SK-N-SH treated with all-trans-retinoic acid at 6 μM for 48 hours (cell line): ENCODE measurements around the gene PLPP7.

Experiments used
- ATAC-seq: fragments of 200-7000 bp; cut with Tn5 transposase; 3 replicates; pipeline ENCODE4 v1.9.1; 2020; ENCODE audit warnings: mild to moderate bottlenecking, moderate library complexity
- CREB5 ChIP-seq: fragments of 250-450 bp; sonication (Bioruptor Pico); IDR thresholded peaks from 2 replicates; pipeline ENCODE4 v1.5.1; 2020; ENCODE audit warnings: low read depth, mild to moderate bottlenecking, moderate library complexity
- CSDC2 ChIP-seq: fragments of 250-450 bp; sonication (Bioruptor Pico); IDR thresholded peaks from 2 replicates; pipeline ENCODE4 v1.5.0; 2020; ENCODE audit warnings: mild to moderate bottlenecking, moderate library complexity
- CSRNP3 ChIP-seq: fragments of 250-450 bp; sonication (Bioruptor Pico); IDR thresholded peaks from 2 replicates; pipeline ENCODE4 v1.5.1; 2021; ENCODE audit warnings: mild to moderate bottlenecking, moderate library complexity
- ESRRG ChIP-seq: fragments of 250-450 bp; sonication (Bioruptor Pico); IDR thresholded peaks from 2 replicates; pipeline ENCODE4 v1.6.1; 2021; ENCODE audit warnings: mild to moderate bottlenecking
- GLIS3 ChIP-seq: fragments of 250-450 bp; sonication (Bioruptor Pico); IDR thresholded peaks from 2 replicates; pipeline ENCODE4 v1.5.0; 2020; ENCODE audit warnings: mild to moderate bottlenecking, moderate library complexity
- ISL1 ChIP-seq: fragments of 250-450 bp; sonication (Bioruptor Pico); IDR thresholded peaks from 2 replicates; pipeline ENCODE4 v2.1.2; 2022; ENCODE audit warnings: mild to moderate bottlenecking, moderate library complexity
- POU6F1 ChIP-seq: fragments of 250-450 bp; sonication (Bioruptor Pico); IDR thresholded peaks from 2 replicates; pipeline ENCODE4 v1.8.0; 2021; ENCODE audit warnings: low read depth, mild to moderate bottlenecking, moderate library complexity, borderline replicate concordance
- RARB ChIP-seq: fragments of 250-450 bp; sonication (Bioruptor Pico); IDR thresholded peaks from 2 replicates; pipeline ENCODE4 v1.8.0; 2021; ENCODE audit warnings: mild to moderate bottlenecking, moderate library complexity
- SNAI2 ChIP-seq: fragments of 250-450 bp; sonication (Bioruptor Pico); IDR thresholded peaks from 2 replicates; pipeline ENCODE4 v1.5.0; 2020; ENCODE audit warnings: mild to moderate bottlenecking, moderate library complexity
- TOX ChIP-seq: fragments of 250-450 bp; sonication (Bioruptor Pico); IDR thresholded peaks from 2 replicates; pipeline ENCODE4 v1.8.0; 2021; ENCODE audit warnings: mild to moderate bottlenecking, moderate library complexity, borderline replicate concordance
- ZC3H10 ChIP-seq: fragments of 250-450 bp; sonication (Bioruptor Pico); IDR thresholded peaks from 2 replicates; pipeline ENCODE4 v1.5.1; 2021; ENCODE audit warnings: mild to moderate bottlenecking, moderate library complexity
- ZFP3 ChIP-seq: fragments of 250-450 bp; sonication (Bioruptor Pico); IDR thresholded peaks from 2 replicates; pipeline ENCODE4 v1.5.0; 2020; ENCODE audit warnings: mild to moderate bottlenecking, moderate library complexity
- ZFP30 ChIP-seq: fragments of 450-650 bp; formaldehyde crosslinking; IDR thresholded peaks from 2 replicates; pipeline ENCODE4 v1.5.0; 2022; ENCODE audit warnings: mild to moderate bottlenecking, moderate library complexity
- ZNF8 ChIP-seq: fragments of 450-650 bp; formaldehyde crosslinking; IDR thresholded peaks from 2 replicates; pipeline ENCODE4 v1.5.0; 2020; ENCODE audit warnings: mild to moderate bottlenecking, moderate library complexity
- TF ChIP-seq, protein P1 (sequence below): fragments of 250-450 bp; sonication (Bioruptor Pico); IDR thresholded peaks from 2 replicates; pipeline ENCODE4 v1.5.0; 2020; ENCODE audit warnings: mild to moderate bottlenecking, moderate library complexity
- TF ChIP-seq, protein P2 (sequence below): fragments of 250-450 bp; sonication (Bioruptor Pico); IDR thresholded peaks from 2 replicates; pipeline ENCODE4 v1.8.0; 2020; ENCODE audit warnings: mild to moderate bottlenecking, moderate library complexity, borderline replicate concordance

PLPP7 gene

GRCh38 chr9:131282688-131283422 is 6.7 kb upstream of the PLPP7 start (continued):
- TF ChIP-seq CREB5 (CRISPR knock-in tag), result no peak

DNA sequence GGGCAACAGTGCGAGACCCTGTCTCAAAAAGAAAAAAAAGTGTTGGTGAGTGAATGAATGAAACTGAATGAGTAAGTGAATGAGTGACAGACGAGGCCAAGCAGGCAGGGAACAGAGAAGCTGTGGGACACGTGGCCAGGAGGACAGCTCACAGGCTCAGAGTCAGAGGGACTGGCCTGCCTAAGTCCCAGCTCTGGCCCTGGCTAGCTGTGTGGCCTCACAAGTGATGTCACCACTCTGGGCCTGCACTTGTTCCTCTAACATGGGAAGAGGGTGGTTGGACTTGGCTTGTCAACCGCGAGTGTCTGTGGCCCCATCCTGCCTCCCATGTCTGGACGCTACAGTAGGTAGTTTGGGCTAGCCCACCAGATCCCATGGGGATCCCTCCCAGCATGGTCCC is 4.7 kb upstream of the PLPP7 start:
- no peak for ATAC-seq
- TF ChIP-seq RARB (CRISPR knock-in tag) (no peak), CREB5 (CRISPR knock-in tag) (no peak), ZFP30 (no peak)
- TF ChIP-seq, all 23 proteins: peak for 0

GRCh38 chr9:131287359-131287758 is 2.2 kb upstream of the PLPP7 start:
- TF ChIP-seq ZFP30 (no peak), POU6F1 (no peak), TOX (CRISPR knock-in tag) (no peak), GLIS3 (CRISPR knock-in tag) (no peak), CSRNP3 (CRISPR knock-in tag) (no peak), CSDC2 (CRISPR knock-in tag) (no peak), ISL1 (CRISPR knock-in tag) (no peak), SNAI2 (CRISPR knock-in tag) (no peak)
- TF ChIP-seq, all 23 proteins: peak for 0
- ATAC-seq, result no peak

DNA sequence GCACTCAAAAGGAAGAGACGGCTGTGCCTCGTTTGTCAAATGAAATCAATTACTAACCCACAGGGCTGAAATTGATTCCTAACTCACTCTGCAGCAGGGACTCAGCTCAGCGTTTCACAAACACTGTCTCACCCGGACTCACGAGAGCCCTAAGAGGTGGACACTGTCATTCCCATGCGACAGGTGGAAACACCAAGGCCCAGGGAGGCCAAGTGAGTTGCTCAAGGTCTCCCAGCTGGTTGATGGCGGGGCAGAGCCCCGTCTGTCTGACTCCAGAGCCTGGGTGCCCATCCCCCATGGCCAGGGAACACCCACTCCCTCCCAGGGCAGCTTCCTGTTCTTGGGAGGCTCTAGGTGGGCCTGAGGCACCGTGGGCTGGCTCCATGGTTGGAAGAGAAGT is 1.3 kb upstream of the PLPP7 start:
- no peak for ATAC-seq
- TF ChIP-seq ZFP3 (CRISPR knock-in tag) (no peak), CSDC2 (CRISPR knock-in tag) (no peak), CREB5 (CRISPR knock-in tag) (no peak), ESRRG (no peak), ZNF8 (no peak), ZC3H10 (CRISPR knock-in tag) (no peak), GLIS3 (CRISPR knock-in tag) (no peak), RARB (CRISPR knock-in tag) (no peak), ZFP30 (no peak)
- TF ChIP-seq, protein P1, sequence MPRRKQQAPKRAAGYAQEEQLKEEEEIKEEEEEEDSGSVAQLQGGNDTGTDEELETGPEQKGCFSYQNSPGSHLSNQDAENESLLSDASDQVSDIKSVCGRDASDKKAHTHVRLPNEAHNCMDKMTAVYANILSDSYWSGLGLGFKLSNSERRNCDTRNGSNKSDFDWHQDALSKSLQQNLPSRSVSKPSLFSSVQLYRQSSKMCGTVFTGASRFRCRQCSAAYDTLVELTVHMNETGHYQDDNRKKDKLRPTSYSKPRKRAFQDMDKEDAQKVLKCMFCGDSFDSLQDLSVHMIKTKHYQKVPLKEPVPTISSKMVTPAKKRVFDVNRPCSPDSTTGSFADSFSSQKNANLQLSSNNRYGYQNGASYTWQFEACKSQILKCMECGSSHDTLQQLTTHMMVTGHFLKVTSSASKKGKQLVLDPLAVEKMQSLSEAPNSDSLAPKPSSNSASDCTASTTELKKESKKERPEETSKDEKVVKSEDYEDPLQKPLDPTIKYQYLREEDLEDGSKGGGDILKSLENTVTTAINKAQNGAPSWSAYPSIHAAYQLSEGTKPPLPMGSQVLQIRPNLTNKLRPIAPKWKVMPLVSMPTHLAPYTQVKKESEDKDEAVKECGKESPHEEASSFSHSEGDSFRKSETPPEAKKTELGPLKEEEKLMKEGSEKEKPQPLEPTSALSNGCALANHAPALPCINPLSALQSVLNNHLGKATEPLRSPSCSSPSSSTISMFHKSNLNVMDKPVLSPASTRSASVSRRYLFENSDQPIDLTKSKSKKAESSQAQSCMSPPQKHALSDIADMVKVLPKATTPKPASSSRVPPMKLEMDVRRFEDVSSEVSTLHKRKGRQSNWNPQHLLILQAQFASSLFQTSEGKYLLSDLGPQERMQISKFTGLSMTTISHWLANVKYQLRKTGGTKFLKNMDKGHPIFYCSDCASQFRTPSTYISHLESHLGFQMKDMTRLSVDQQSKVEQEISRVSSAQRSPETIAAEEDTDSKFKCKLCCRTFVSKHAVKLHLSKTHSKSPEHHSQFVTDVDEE (CRISPR knock-in tag), result no peak
- TF ChIP-seq, protein P2, sequence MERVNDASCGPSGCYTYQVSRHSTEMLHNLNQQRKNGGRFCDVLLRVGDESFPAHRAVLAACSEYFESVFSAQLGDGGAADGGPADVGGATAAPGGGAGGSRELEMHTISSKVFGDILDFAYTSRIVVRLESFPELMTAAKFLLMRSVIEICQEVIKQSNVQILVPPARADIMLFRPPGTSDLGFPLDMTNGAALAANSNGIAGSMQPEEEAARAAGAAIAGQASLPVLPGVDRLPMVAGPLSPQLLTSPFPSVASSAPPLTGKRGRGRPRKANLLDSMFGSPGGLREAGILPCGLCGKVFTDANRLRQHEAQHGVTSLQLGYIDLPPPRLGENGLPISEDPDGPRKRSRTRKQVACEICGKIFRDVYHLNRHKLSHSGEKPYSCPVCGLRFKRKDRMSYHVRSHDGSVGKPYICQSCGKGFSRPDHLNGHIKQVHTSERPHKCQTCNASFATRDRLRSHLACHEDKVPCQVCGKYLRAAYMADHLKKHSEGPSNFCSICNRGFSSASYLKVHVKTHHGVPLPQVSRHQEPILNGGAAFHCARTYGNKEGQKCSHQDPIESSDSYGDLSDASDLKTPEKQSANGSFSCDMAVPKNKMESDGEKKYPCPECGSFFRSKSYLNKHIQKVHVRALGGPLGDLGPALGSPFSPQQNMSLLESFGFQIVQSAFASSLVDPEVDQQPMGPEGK (CRISPR knock-in tag), result no peak
